Stimulated activated CD8-positive, alpha-beta memory T cell treated with anti-CD3 and anti-CD28 coated beads, Interleukin-7, amount 100 ng/mL, for 1 hour (primary cell): ENCODE data around the gene MC2R.
"Not testable (repeated sequence)": the region's sequence is repeated elsewhere in the genome, so short reads cannot be mapped to it uniquely, and the experiment has no call there.

Experiments used
- DNase-seq, 2 donors: peaks; one replicate each; pipeline ENCODE4 v3.0.0-alpha.2; 2020; ENCODE audit warnings: low read depth in 2 of 2

MC2R gene

GRCh38 chr18:13893418-13893760 lies 21.9 kb downstream of the MC2R start:
- no peak for DNase-seq

GRCh38 chr18:13892098-13892497 lies 23.2 kb downstream of the MC2R start:
- DNase-seq: no peak

- no peak for DNase-seq
Observed at GRCh38 chr18:13890761-13891361, 24.5 kb downstream of the MC2R start.

GRCh38 chr18:13889671-13890070 lies 25.7 kb downstream of the MC2R start:
- no peak for DNase-seq

- DNase-seq: no peak
Observed at GRCh38 chr18:13888191-13888716, 27.1 kb downstream of the MC2R start.

GRCh38 chr18:13885009-13885408 lies 30.3 kb downstream of the MC2R start:
- no peak for DNase-seq

GRCh38 chr18:13879937-13880336 lies 35.4 kb downstream of the MC2R start:
- no peak for DNase-seq

- no peak for DNase-seq
Observed at GRCh38 chr18:13879492-13879891, 35.8 kb downstream of the MC2R start.

- no peak for DNase-seq
Observed at GRCh38 chr18:13878857-13879256, 36.5 kb downstream of the MC2R start.

- no peak for DNase-seq
Observed at GRCh38 chr18:13877157-13877556, 38.2 kb downstream of the MC2R start.

- DNase-seq: no peak
Observed at GRCh38 chr18:13874558-13874957, 40.8 kb downstream of the MC2R start.

- no peak for DNase-seq
Observed at GRCh38 chr18:13872932-13873331, 42.4 kb downstream of the MC2R start.

GRCh38 chr18:13872373-13872772 lies 43.0 kb downstream of the MC2R start:
- DNase-seq: no peak

GRCh38 chr18:13871701-13872100 lies 43.6 kb downstream of the MC2R start:
- no peak for DNase-seq

- DNase-seq: no peak
Observed at GRCh38 chr18:13868501-13869271, 46.6 kb downstream of the MC2R start.

- DNase-seq: not testable (repeated sequence)
Observed at GRCh38 chr18:13862898-13863297, 52.4 kb downstream of the MC2R start.

GRCh38 chr18:13849791-13850190 lies 65.5 kb downstream of the MC2R start:
- DNase-seq: no peak

- DNase-seq: no peak
Observed at GRCh38 chr18:13836559-13836958, 78.8 kb downstream of the MC2R start.

- no peak for DNase-seq
Observed at GRCh38 chr18:13835202-13835601, 80.1 kb downstream of the MC2R start.

GRCh38 chr18:13834496-13835015 lies 80.8 kb downstream of the MC2R start:
- DNase-seq: no peak
